K562 treated with DMSO at 1 percent for 48 hours (cell line): ENCODE measurements around the gene DHX30. TPM values are rescaled to one million over a fixed set of nuclear protein-coding genes. Genes with fewer than 3 reads are reported as not detected.

ENCODE experiments used
- total RNA-seq: library from RNA; unstranded; fragments of 300-600 nt; gene quantifications from 2 replicates; pipeline ENCODE4 v1.2.3, GENCODE V29; 2022; ENCODE audit warnings: low replicate concordance; ENCODE audit errors: extremely low read depth

The DHX30 gene, protein sequence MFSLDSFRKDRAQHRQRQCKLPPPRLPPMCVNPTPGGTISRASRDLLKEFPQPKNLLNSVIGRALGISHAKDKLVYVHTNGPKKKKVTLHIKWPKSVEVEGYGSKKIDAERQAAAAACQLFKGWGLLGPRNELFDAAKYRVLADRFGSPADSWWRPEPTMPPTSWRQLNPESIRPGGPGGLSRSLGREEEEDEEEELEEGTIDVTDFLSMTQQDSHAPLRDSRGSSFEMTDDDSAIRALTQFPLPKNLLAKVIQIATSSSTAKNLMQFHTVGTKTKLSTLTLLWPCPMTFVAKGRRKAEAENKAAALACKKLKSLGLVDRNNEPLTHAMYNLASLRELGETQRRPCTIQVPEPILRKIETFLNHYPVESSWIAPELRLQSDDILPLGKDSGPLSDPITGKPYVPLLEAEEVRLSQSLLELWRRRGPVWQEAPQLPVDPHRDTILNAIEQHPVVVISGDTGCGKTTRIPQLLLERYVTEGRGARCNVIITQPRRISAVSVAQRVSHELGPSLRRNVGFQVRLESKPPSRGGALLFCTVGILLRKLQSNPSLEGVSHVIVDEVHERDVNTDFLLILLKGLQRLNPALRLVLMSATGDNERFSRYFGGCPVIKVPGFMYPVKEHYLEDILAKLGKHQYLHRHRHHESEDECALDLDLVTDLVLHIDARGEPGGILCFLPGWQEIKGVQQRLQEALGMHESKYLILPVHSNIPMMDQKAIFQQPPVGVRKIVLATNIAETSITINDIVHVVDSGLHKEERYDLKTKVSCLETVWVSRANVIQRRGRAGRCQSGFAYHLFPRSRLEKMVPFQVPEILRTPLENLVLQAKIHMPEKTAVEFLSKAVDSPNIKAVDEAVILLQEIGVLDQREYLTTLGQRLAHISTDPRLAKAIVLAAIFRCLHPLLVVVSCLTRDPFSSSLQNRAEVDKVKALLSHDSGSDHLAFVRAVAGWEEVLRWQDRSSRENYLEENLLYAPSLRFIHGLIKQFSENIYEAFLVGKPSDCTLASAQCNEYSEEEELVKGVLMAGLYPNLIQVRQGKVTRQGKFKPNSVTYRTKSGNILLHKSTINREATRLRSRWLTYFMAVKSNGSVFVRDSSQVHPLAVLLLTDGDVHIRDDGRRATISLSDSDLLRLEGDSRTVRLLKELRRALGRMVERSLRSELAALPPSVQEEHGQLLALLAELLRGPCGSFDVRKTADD
- not detected in 2 replicates for total RNA-seq

GRCh38 chr3:47802734-47803479 is at the start of gene DHX30:
DHX30 (plus strand) TSS chr3:47803138; CDS start chr3:47810684, 7,546 bp downstream.

DNA sequence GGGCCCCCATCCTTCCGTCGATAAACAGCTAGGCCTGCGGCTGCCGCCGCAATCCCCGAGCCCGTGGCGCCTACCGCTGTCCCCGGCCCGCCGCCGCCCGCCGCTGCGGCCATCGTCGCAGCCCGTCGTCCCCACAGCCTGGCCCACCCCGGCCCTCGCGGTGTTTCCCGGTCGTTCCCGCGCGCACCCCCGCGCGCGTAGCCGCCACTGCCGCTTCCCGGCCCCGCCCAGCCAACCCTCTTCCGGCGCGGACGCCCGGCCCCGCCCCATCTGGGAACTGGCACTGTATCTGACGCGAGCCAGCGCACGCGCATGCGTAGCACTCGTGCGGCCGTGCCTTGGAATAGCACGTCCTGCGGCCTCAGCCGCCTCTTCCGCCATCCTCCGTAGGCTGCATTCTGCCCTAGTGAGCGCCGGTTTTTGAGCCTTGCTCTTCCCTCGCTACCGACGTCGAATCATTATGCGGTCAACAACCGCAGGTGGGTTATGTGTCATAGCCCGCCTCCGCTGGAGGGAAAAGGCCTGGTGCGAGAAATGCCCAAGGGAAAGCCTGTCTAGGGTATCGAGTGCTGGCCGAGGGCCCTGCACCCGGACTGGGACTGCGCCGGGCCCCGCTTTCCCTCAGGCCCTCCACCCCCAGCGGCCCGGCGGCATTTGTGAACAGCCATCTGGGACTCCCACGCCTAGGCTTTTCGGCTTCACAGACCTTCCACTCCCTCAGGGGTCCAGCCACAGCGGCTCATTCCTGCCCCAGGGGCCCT is 21.1 kb upstream of the DHX30 start, which contains the start of gene SMARCC1:
Gene SMARCC1, minus strand, starts transcription at position 209 of the 761 bp plus-strand sequence. Its CDS starts 96 bp downstream, at position 113.

Other genes starting within 250 kb of the DHX30 start
- not detected in 2 replicates for gene CSPG5, start 224.3 kb upstream of the DHX30 start, total RNA-seq
- gene SMARCC1, start 21.2 kb upstream of the DHX30 start, total RNA-seq: not detected in 2 replicates
- 212 TPM in 1 of 2 replicates, not detected in the other for gene MAP4, start 213.3 kb downstream of the DHX30 start, total RNA-seq